ENCODE results near the gene SLC7A9.

The SLC7A9 gene

DNA sequence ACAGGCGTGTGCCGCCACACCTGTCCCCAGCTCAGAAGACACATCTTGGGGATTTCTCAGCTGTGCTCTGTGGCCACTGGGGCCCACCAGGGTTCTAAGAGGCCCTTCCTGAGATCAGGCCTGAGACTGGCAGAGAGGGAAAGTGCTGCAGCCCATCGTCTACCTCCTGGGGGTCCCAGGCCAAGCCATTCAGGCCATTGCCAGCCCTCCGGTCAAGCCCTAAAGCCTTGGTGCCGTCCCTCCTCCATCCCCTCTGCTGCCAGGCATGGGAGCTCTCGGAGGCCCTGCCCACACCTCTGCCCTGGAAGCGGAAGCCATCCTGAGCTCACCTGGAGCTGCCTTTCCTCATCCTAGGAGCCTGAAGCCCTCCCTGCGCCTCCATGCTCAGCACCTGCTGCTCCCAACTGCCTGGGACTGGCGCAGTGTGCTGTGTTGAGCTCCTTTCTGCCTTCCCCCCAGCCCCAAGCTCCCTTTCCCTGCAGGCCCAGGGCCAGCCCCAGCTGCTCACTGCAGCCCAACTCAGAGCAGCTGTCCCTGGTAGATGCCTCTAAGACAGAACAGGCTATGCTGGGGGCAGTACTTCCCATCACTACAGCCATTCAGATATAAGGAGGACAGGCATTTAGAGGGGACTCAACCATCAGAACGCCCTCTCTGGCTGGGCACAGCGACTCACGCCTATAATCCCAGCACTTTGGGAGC is 2.9 kb downstream of the SLC7A9 start:
- TF ChIP-seq, protein P1, sequence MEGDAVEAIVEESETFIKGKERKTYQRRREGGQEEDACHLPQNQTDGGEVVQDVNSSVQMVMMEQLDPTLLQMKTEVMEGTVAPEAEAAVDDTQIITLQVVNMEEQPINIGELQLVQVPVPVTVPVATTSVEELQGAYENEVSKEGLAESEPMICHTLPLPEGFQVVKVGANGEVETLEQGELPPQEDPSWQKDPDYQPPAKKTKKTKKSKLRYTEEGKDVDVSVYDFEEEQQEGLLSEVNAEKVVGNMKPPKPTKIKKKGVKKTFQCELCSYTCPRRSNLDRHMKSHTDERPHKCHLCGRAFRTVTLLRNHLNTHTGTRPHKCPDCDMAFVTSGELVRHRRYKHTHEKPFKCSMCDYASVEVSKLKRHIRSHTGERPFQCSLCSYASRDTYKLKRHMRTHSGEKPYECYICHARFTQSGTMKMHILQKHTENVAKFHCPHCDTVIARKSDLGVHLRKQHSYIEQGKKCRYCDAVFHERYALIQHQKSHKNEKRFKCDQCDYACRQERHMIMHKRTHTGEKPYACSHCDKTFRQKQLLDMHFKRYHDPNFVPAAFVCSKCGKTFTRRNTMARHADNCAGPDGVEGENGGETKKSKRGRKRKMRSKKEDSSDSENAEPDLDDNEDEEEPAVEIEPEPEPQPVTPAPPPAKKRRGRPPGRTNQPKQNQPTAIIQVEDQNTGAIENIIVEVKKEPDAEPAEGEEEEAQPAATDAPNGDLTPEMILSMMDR (IDR thresholded peaks at IDR 0.05; ENCODE audit: extremely low read depth, insufficient read depth, missing control alignments), result no peak
- in situ Hi-C loops (cut with MboI; ENCODE audit: low pct_unique_long_range_greater_than_20kb, low sequenced_read_pairs, unreplicated experiment), result no loop called here
- DNase-seq (ENCODE audit: low spot score), result no peak

DNA sequence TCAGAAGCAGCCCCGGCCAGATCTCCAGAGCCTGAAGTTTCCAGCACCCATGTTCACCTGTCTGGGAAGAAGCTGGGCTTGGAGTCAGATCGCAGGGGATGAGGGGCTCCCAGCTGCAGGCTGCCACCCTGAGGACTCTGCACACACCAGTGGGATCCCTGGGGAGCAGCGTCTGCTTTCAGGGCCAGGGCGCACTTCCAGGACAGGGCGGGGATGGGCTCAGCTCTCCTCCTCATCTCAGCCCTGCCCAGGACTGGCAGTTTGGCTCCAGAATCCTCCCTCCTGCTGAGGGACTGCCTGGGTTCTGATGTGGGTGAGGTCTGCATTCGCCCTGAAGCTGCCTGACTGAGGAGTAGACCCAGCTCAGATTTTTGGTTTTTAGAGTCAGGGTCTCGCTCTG is 3.5 kb downstream of the SLC7A9 start:
- DNase-seq (ENCODE audit: low spot score), result no peak
- in situ Hi-C loops (cut with MboI; ENCODE audit: low pct_unique_long_range_greater_than_20kb, low sequenced_read_pairs, unreplicated experiment), result no loop called here
- TF ChIP-seq, protein P1 (IDR thresholded peaks at IDR 0.05; ENCODE audit: extremely low read depth, insufficient read depth, missing control alignments), result no peak

DNA sequence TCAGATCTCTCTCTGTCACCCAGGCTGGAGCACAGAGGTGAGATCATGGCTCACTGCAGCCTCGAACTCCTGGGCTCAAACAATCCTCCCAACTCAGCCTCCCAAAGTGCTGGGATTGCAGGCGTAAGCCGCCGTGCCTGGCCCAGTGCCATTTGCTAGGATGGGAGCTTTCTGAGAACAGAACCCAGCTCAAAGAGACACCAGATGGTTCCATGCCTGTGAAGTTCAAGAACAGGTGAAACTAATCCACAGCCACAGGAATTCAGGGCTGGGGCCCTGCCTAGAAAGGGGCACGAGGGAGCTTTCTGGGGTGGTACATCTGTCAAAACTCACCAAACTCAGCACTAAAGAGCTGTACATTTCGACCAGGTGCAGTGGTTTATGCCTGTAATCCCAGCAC is 4.2 kb downstream of the SLC7A9 start:
- TF ChIP-seq, protein P1 (IDR thresholded peaks at IDR 0.05; ENCODE audit: extremely low read depth, insufficient read depth, missing control alignments), result no peak
- in situ Hi-C loops (cut with MboI; ENCODE audit: low pct_unique_long_range_greater_than_20kb, low sequenced_read_pairs, unreplicated experiment), result no loop called here
- no peak for DNase-seq (ENCODE audit: low spot score)

DNA sequence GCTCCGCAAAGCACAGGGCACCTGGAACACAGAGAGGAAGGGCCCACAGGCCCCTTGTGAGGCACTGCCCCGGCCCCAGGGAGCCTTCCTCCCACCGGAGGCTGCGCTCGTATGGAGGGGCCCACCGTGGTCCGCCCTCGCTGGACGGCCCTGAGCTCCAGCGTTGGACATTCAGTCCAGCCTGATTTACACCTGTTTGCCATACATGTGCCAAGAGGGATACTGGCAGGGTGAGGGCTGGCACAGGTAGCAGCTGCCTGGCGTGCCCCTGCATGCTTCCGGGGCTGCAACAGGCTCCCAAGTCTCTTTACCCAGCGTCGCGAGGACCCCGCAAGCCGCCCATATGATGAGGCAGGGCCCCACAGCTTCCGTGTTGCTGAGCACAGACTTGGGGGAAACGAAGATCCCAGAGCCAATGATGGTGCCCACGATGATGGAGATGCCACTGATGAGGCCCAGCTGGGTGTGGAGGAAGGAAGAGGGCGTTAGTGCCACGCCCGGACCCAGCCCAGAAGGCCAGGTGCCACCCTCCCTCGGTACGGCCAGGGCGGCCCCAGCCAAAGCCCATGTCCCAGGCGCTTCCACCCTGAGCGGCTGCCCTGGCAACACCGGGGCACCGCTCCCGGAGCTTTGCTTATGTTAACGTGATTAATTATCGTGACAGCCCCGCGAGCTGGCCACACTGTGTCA is 5.1 kb downstream of the SLC7A9 start:
- peak; percentile 7 for DNase-seq (ENCODE audit: low spot score)
- in situ Hi-C loops (cut with MboI; ENCODE audit: low pct_unique_long_range_greater_than_20kb, low sequenced_read_pairs, unreplicated experiment), result no loop called here
- TF ChIP-seq, protein P1 (IDR thresholded peaks at IDR 0.05; ENCODE audit: extremely low read depth, insufficient read depth, missing control alignments), result no peak

DNA sequence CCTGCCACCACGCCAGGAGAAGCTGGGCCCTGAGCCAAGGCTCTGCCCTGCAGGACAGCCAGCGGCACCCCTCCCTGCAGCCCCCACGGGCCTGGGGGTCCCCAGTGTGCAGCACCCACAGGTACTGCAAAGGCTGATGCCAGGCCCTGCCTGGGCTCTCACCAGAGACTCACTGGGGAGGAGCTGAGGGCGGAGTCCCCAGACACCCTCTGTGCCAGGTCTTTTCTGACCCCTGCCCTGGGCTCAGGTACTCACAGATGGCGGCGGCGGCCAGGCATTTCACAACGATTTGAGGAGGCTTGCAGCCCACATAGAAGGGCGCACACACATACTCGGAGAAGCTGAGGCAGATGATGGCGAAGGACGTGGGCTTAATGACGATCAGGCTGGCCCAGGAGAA is 5.7 kb downstream of the SLC7A9 start:
- DNase-seq (ENCODE audit: low spot score), result peak; percentile 12
- in situ Hi-C loops (cut with MboI; ENCODE audit: low pct_unique_long_range_greater_than_20kb, low sequenced_read_pairs, unreplicated experiment), result no loop called here

DNA sequence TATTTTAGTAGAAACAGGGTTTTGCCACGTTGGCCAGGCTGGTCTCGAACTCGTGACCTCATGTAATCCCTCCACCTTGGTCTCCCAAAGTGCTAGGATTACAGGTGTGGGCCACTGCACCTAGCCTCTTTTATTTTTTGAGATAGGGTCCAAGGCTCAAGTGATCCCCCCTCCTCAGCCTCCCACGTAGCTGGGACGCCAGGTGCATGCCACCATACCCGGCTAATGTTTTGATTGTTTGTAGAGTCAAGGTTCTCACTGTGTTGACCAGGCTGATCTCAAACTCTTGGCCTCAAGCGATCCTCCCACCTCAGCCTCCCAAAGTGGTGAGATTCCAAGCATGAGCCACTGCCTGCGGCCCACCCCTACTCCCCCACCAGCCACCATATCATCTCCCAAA is 6.3 kb downstream of the SLC7A9 start:
- no peak for DNase-seq (ENCODE audit: low spot score)
- in situ Hi-C loops (cut with MboI; ENCODE audit: low pct_unique_long_range_greater_than_20kb, low sequenced_read_pairs, unreplicated experiment), result no loop called here

More for the DNA sequence above, 5.7 kb downstream of the SLC7A9 start:
- TF ChIP-seq, protein P1 (IDR thresholded peaks at IDR 0.05; ENCODE audit: extremely low read depth, insufficient read depth, missing control alignments), result no peak

More for the DNA sequence above, 6.3 kb downstream of the SLC7A9 start:
- TF ChIP-seq, protein P1 (IDR thresholded peaks at IDR 0.05; ENCODE audit: extremely low read depth, insufficient read depth, missing control alignments), result no peak
